HepG2 (cell line): Measurements from ENCODE around the gene KLRG1. TPM values are rescaled to one million over a fixed set of nuclear protein-coding genes. Genes with fewer than 3 reads are reported as not detected.
A peak's percentile ranks its signal among the peaks of the same experiment; 100 is the strongest.

Experiments used
- CCDC6 ChIP-seq: sonication (generic); formaldehyde crosslinking; IDR thresholded peaks from 2 replicates; pipeline ENCODE4 v1.8.1; 2022; ENCODE audit warnings: mild to moderate bottlenecking, missing genetic modification reagents, moderate library complexity
- FIP1L1 ChIP-seq: fragments of 200-400 bp; formaldehyde crosslinking; IDR thresholded peaks from 2 replicates; pipeline ENCODE4 v1.6.1; 2018; ENCODE audit warnings: low read depth, mild to moderate bottlenecking, low read length, moderate library complexity, borderline replicate concordance; ENCODE audit not compliant: insufficient read depth
- HHEX ChIP-seq: IDR thresholded peaks from 2 replicates; pipeline ENCODE4 v1.6.1; 2016; ENCODE audit warnings: control low read depth
- HNRNPK ChIP-seq: fragments of 200-400 bp; formaldehyde crosslinking; IDR thresholded peaks from 2 replicates; pipeline ENCODE4 v1.6.1; 2018; ENCODE audit warnings: low read length, low read depth, moderate library complexity, mild to moderate bottlenecking; ENCODE audit not compliant: poor library complexity, severe bottlenecking
- MED1 ChIP-seq: sonication (generic); formaldehyde crosslinking; IDR thresholded peaks from 2 replicates; pipeline ENCODE4 v1.4.0; 2020; ENCODE audit warnings: missing genetic modification reagents
- MXI1 ChIP-seq: IDR thresholded peaks from 3 replicates; pipeline ENCODE4 v1.6.1; 2012; ENCODE audit warnings: low read depth, low read length, inconsistent platforms, borderline replicate concordance
- MYNN ChIP-seq: sonication (generic); formaldehyde crosslinking; IDR thresholded peaks from 2 replicates; pipeline ENCODE4 v1.4.0; 2020; ENCODE audit warnings: mild to moderate bottlenecking, low read depth, missing genetic modification reagents
- NR2F2 ChIP-seq: IDR thresholded peaks from 2 replicates; pipeline ENCODE4 v1.6.1; 2012; ENCODE audit warnings: low read depth, inconsistent platforms, borderline replicate concordance
- NR2F6 ChIP-seq, 2 experiments: IDR thresholded peaks; 2 replicates each; pipeline ENCODE4 v1.6.1; 2016; ENCODE audit warnings: antibody characterized with exemption in 1 of 2, mild to moderate bottlenecking in 1 of 2
- SIX4 ChIP-seq: sonication (generic); formaldehyde crosslinking; IDR thresholded peaks from 2 replicates; pipeline ENCODE4 v1.4.0; 2020; ENCODE audit warnings: missing genetic modification reagents
- THAP11 ChIP-seq: IDR thresholded peaks from 2 replicates; pipeline ENCODE4 v1.6.1; 2016; ENCODE audit warnings: missing biosample characterization, missing genetic modification reagents
- TRIM24 ChIP-seq: sonication (generic); formaldehyde crosslinking; IDR thresholded peaks from 2 replicates; pipeline ENCODE4 v1.8.0; 2022; ENCODE audit warnings: mild to moderate bottlenecking, missing genetic modification reagents
- ZNF318 ChIP-seq: sonication (generic); formaldehyde crosslinking; IDR thresholded peaks from 2 replicates; pipeline ENCODE4 v1.4.0; 2020; ENCODE audit warnings: mild to moderate bottlenecking, missing genetic modification reagents
- ZNF333 ChIP-seq: sonication (generic); formaldehyde crosslinking; IDR thresholded peaks from 2 replicates; pipeline ENCODE4 v1.4.0; 2020; ENCODE audit warnings: mild to moderate bottlenecking, missing genetic modification reagents, borderline replicate concordance
- ZNF382 ChIP-seq: sonication (generic); formaldehyde crosslinking; IDR thresholded peaks from 2 replicates; pipeline ENCODE4 v1.5.0; 2020; ENCODE audit warnings: missing genetic modification reagents, mild to moderate bottlenecking, borderline replicate concordance
- ZNF484 ChIP-seq: sonication (generic); formaldehyde crosslinking; IDR thresholded peaks from 2 replicates; pipeline ENCODE4 v1.5.1; 2020; ENCODE audit warnings: mild to moderate bottlenecking, low read depth, missing genetic modification reagents, borderline replicate concordance
- ZNF501 ChIP-seq: sonication (generic); formaldehyde crosslinking; IDR thresholded peaks from 2 replicates; pipeline ENCODE4 v1.5.1; 2020; ENCODE audit warnings: mild to moderate bottlenecking, moderate library complexity, missing genetic modification reagents
- ZNF83 ChIP-seq: sonication (generic); formaldehyde crosslinking; IDR thresholded peaks from 2 replicates; pipeline ENCODE4 v1.4.0; 2020; ENCODE audit warnings: missing genetic modification reagents, mild to moderate bottlenecking, borderline replicate concordance
- polyA plus RNA-seq, 8 experiments: library from polyadenylated mRNA; depleted of rRNA in 3 of 8; stranded (reverse) in 7 of 8; unstranded in 1 of 8; fragments of >200 nt; fragmentation: Illumina TruSeq in 4 of 8; extraction: Trizol in 4 of 8; gene quantifications; 2 replicates each; pipeline versions ENCODE4 v1.2.1 to v1.2.3, GENCODE V29; 2011 to 2016; ENCODE audit warnings: low read depth in 4 of 8, missing spikeins in 1 of 8, mixed read lengths in 1 of 8; ENCODE audit not compliant: insufficient read depth in 1 of 8
- total RNA-seq, 5 experiments: library from RNA; depleted of rRNA; stranded (reverse); fragments of >200 nt; fragmentation: Illumina TruSeq; extraction: Trizol; gene quantifications; 2 replicates each; pipeline ENCODE4 v1.2.3, GENCODE V29; 2016; ENCODE audit warnings: low read depth in 1 of 5
- TF ChIP-seq, protein P1 (sequence below): sonication (generic); formaldehyde crosslinking; IDR thresholded peaks from 2 replicates; pipeline ENCODE4 v1.5.1; 2020; ENCODE audit warnings: missing genetic modification reagents, mild to moderate bottlenecking, borderline replicate concordance

Gene KLRG1
- total and polyA plus RNA-seq, 2 of the 13 experiments (the other 11 are each of a cell fraction or from before 2014, with no cell fraction given), result 1.2 to 1.7 TPM

DNA sequence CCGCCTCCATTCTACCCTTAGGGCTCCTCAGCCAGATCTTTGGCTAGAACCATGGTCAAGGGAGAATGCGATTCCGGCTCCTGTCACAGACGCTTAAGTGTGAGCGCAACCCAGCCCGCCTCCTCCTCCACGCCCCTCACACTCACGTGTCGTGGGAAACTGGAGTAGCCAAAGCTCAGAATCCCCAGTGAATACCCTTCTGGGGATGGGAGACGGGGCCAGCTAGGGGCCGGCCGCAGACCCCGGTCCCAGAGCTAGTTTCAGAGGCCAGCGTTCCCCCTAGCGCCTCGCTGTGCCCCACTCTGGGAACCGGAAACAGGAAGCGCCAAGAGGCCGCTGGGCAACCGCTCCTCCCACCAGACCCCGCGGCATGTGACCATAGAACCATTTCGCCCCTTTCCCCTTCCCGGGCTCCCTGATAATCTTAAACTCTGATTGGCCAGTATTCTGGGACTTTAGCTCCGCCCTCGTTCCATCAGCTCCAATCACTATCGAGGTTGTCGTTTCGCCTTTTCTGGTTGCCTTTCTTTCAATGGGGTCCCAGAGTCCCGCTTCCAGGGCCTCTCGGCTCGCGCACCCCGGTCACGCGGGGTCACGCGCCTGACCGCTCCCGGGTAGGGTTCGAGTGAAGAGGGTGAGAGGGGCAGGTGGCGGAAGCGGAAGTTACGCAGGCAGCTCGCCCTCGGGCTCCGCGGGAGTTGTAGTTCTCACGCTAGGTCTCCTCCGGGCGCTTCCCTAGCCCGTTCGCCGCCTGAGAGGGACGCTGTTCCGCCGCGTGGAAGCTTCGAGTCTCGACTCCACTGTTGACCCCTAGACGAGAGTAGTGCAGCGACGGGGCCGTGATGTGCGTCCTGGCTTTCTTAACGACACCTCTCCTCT is 39.8 kb upstream of the KLRG1 start, which contains the start of gene M6PR (continued):
- TF ChIP-seq ZNF501 (CRISPR knock-in tag) (peak; percentile 96), ZNF484 (CRISPR knock-in tag) (no peak), SIX4 (CRISPR knock-in tag) (peak; percentile 70), ZNF83 (CRISPR knock-in tag) (no peak), ZNF382 (CRISPR knock-in tag) (no peak), ZNF318 (CRISPR knock-in tag) (0 out of 2 replicates have a peak, but pooled peaks have one; percentile 46), MED1 (peak; percentile 46), FIP1L1 (no peak), CCDC6 (CRISPR knock-in tag) (no peak; the same call in 1 of the 2 replicates), THAP11 (peak; percentile 100), NR2F6 (IDR thresholded peaks at IDR 0.05) (peak; percentile 82), NR2F6 (CRISPR knock-in tag; IDR thresholded peaks at IDR 0.05) (peak; percentile 84), MXI1 (peak; percentile 87; the same call in 1 of the 3 replicates), ZNF333 (CRISPR knock-in tag) (no peak; the same call in 1 of the 2 replicates), HNRNPK (no peak), NR2F2 (no peak; the same call in 1 of the 2 replicates), MYNN (CRISPR knock-in tag) (peak; percentile 47; the same call in 1 of the 2 replicates), HHEX (CRISPR knock-in tag) (no peak), TRIM24 (CRISPR knock-in tag) (no peak)
- TF ChIP-seq, protein P1, sequence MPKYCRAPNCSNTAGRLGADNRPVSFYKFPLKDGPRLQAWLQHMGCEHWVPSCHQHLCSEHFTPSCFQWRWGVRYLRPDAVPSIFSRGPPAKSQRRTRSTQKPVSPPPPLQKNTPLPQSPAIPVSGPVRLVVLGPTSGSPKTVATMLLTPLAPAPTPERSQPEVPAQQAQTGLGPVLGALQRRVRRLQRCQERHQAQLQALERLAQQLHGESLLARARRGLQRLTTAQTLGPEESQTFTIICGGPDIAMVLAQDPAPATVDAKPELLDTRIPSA (CRISPR knock-in tag), result peak; percentile 96; the same call in 1 of the 2 replicates
